HS-27A (cell line): ENCODE data around the gene DGKE.

Source experiments
- DNase-seq: peaks from one replicate; pipeline ENCODE4 v3.0.0-alpha.2; 2012; ENCODE audit warnings: low read depth, missing footprints

The DGKE gene

DNA sequence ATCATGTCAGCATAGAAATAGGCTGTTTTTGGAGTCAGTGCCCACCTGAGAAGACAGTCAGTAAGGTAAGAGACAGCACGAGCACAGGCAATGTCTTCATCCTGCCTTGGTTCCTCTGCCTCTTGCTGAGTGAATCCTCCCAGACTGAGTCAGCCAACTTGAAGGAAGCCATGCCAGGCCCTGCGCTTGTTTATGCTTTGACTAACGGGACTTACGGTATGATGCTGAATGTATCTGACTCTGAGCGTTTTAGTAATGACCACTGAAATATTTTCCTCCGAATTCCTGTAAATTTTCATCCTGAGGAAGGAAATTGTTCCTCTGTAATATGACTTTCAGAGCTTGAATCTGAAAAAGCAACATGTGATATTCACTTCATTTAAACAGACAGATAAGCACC is 18.2 kb upstream of the DGKE start:
- DNase-seq = no peak

- DNase-seq = no peak
Measured at GRCh38 chr17:56817066-56817465, 16.9 kb upstream of the DGKE start.

DNA sequence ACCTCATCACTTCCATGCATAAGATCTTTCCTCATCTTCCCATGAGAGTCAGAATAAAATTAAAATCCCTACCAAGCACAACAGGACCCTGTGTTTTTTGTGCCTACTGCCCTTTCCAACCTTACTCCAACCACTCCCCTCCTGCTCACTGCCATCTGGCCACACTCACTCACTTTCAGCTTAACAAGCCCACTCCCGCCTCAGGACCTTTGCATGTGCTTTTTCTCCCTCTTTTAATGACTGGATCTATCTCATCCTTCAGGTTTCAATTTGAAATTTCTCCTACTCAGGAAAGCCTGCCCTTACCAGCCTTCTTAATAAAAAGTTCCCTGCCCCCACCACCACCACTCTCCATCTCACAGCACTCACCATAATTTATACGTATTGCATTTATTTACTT is 14.9 kb upstream of the DGKE start:
- no peak for DNase-seq

DNA sequence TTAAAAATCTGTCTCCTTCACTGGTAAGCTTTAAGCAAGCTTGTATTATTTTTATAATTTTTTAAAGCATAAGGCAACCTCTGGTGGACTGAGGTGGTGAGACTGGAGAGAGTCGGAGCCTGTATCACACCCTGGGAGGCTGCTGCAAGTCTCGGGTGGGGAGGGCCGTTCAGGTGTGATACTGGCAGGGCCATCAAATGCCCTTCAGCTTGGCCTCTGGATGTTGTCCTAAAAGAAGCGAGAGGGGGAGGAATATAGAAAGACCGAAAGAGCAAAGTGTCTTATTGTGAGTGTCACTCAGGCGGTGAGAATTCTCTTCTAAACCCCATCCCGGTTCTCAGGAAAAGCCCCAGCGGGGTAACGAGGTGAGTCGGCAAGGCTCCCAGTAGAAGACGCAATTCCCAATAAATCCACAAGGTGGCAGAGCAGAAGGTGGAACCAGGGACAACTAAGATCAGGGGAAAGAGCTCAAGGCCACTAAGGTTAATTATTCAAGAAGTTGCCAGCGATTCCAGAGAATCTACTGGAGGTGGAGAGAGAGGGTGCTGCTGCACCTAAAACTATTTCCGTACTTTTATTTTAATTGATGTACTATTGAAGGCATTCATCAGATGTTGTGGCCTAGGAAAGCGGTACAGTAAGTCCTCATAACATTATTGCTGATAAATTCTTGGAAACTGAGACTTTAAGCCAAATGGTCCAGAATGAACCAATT is 14.4 kb upstream of the DGKE start:
- peak; percentile 59 for DNase-seq

DNA sequence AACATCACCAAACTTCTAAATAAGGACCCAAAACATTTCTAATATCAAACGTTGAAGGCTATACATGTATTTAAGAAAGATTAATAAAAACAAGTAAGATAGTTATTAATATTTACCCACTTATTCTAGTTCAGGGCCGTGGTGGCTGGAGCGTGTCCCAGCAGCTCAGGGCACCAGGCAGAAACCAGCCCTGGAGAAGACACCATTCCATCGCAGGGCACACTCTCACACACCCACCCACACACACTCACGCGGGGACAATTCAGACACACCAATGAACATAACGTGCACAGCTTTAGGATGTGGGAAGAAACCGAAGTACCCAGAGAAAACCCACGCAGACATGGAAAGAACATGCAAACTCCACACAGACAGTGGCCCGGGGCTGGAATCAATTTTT is 13.7 kb upstream of the DGKE start:
- DNase-seq = no peak

DNA sequence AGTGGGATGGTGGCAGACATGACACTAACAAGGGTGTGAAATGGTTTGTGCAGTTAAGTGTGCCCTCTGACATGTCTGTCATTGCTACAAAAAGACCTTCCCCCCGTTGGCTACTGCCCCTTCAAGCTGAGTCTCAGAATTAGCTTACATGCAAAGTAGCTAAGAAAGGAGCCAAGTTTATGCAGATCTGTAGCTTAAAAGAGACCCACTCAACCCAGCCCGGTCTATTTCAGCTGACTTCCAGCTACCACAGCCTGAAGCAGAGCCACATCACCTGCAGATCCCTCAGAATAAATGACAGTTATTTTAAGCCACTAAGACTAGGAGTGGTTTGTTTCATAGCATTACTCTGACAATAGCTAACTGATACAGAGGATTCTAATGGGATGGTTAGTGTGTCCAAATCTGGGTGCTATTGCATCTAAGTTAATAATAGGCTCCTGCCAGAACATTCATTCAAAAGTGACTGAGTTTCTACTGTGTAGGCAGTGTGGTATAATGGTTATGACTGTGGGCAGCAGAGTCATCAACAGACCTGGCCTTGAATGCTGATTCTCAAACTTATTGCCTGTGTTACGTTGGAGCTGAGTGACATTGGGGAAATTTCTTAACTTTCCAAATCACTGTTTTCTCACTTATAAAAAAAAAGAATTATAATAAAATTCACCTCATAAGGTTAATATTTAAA is 12.0 kb upstream of the DGKE start:
- DNase-seq = no peak

GRCh38 chr17:56822725-56823124 is 11.2 kb upstream of the DGKE start:
- DNase-seq = no peak

DNA sequence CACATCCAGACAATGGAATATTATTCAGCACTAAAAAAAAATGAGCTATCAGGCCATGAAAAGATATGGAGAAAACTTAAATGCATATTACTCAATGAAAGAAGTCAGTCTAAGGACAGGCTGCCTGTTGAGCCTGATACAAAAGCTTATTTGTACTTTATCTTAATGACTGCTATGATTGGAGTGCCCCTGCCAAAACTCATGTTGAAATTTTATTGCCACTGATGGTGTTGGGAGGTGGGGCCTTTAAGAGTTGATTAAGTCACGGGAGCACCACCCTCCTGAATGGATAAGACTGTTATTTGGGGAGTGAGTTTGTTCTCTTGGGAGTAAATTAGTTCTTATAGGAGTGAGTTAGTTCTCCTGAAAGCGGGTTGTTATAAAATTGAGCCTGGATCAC is 10.1 kb upstream of the DGKE start:
- no peak for DNase-seq

DNA sequence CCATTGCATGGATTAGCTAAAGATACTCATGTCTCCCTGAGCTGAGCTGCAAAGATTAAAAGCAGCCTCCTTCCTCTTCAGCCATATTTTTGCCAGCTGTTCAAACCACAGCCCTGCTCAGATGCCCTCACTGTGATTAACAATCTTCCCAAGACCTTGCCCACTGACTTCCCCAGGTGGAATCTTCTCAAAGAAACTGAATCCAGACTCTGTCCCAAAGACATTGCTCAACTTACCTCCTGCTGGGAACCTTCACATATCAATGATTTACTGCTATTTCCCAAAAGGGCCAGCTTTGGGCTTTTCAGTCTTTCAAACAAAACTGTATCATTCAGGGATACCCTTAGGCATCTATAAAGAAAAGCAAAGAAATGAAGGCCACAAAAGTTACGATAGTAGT is 9.4 kb upstream of the DGKE start:
- DNase-seq = no peak

- DNase-seq = no peak
Measured at GRCh38 chr17:56826611-56827414, 7.1 kb upstream of the DGKE start.

DNA sequence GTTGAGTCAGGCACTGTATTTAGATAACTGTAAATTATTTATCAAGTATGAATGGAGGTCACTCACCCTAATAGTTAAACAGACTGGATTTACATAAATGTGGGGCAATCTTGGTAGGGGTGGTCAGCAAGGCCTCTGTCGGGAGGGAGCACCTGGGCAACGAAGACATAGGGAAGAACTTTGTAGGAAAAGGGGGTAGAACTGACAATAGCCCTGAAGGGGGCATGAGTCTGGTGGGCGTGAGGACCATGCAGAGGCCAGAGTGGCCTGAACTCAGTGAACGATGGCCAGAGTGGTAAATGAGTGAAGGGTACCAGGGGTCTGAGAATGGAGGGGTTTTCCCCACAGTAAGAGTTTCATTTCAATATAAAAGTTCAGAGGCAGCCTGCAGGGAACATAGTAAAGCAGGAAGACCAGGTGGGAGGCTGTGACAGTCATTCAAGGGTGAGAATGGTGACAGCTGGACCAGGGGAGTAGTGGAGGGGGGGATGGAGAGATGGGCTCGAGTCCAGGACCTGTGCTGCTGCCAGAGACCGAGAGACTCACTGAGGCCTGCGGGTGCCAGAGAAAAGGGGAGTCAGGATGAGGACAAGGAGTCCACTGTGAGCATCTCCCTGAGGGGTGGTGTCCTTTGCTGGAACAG is 3.1 kb upstream of the DGKE start:
- no peak for DNase-seq

- DNase-seq = no peak
Measured at GRCh38 chr17:56831369-56832095, 2.4 kb upstream of the DGKE start.

GRCh38 chr17:56832446-56832845 is 1.5 kb upstream of the DGKE start:
- DNase-seq = no peak

GRCh38 chr17:56833057-56833808 is 718 bp upstream of the DGKE start:
- peak; percentile 20 for DNase-seq

- DNase-seq = no peak
Measured at GRCh38 chr17:56834380-56835263, 671 bp downstream of the DGKE start.

DNA sequence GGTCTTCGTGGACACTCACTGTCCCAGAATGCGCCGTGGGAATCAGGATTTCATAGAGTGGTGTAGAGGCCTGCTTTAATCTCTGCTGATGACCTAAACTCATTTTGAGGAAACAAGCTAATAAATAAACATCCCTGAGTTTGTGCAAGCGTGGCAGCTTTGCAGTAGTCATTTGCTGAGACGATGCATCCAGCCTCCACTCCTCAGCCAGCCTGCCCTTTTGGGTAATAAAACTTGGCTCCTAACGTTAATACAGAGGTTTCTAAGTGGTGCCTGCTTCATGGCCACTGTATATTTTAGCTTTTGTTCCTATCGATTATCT is 1.3 kb downstream of the DGKE start:
- no peak for DNase-seq

DNA sequence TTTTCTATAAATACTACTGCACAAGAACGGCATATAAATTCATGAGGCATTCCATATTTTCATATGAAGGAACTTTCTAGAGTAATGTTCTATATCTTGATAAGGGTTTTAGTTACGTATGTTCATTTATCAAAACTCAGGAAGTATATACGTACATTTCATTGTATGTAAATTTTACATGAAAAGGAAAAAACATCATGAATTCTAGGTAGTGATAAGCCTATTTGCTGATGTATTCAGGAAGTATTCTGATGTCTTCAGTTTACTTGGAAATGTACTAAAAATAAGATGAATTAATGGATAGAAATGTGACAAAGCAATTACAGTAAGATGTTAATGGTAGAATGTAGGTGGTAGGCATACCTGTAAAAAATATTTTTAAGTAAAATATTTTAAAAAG is 4.7 kb downstream of the DGKE start:
- no peak for DNase-seq

DNA sequence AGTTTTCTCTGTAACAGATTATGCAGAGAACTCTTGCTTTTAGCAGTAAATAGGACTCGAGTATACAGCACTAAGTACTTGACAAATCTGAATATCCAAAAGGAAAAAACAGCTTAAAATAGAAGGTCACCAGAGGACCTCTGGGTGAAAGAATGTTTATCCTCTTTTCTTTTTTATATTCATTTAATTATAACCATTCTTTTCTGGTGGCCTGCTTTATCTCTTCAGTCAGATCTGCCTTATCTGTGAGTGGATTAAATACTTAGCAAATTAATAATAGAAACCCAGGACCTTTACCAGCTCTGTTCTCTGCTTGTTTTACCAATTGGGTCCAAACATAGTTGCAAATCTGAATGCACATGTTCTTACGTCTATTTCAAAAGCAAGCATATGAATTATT is 8.6 kb downstream of the DGKE start:
- no peak for DNase-seq

DNA sequence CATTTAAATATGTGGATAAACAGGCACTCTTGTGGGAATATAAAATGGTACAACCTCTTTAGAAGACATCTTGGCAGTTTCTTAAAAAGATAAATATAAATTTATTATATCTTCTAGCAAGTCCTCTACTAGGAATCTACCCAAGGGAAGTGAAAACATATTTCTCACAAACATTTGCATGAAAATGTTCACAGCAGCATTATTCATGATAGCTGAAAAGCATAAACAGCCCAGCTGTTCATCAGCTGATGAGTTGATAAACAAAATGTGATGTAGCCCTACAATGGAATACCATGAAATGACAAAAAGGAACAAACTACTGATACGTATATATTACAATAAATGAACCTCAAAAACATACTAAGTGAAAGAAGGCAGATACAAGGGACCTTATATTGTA is 12.0 kb downstream of the DGKE start:
- DNase-seq = no peak

- no peak for DNase-seq
Measured at GRCh38 chr17:56847106-56847505, 13.2 kb downstream of the DGKE start.
